HepG2 (cell line): ENCODE measurements around the gene TMEM41B.

Experiments
- NFKB2 ChIP-seq: sonication (generic); formaldehyde crosslinking; IDR thresholded peaks from 2 replicates; pipeline ENCODE4 v1.4.0; 2020; ENCODE audit warnings: missing genetic modification reagents, borderline replicate concordance
- NR0B2 ChIP-seq: sonication (generic); formaldehyde crosslinking; IDR thresholded peaks from 2 replicates; pipeline ENCODE4 v1.4.0; 2020; ENCODE audit warnings: mild to moderate bottlenecking, missing genetic modification reagents
- POLR2AphosphoS5 ChIP-seq: IDR thresholded peaks from 2 replicates; pipeline ENCODE4 v1.6.1; 2012; ENCODE audit warnings: low read depth, low read length
- POLR2G ChIP-seq: fragments of 200-400 bp; formaldehyde crosslinking; IDR thresholded peaks from 2 replicates; pipeline ENCODE4 v1.6.1; 2018; ENCODE audit warnings: mild to moderate bottlenecking, low read depth, low read length, moderate library complexity
- PRDM10 ChIP-seq: sonication (generic); formaldehyde crosslinking; IDR thresholded peaks from 2 replicates; pipeline ENCODE4 v1.4.0; 2020; ENCODE audit warnings: low read depth, missing genetic modification reagents
- RAD21 ChIP-seq: fragments of 450-650 bp; formaldehyde crosslinking; IDR thresholded peaks from 2 replicates; pipeline ENCODE4 v1.5.0; 2020; ENCODE audit warnings: mild to moderate bottlenecking
- YY1 ChIP-seq: IDR thresholded peaks from 2 replicates; pipeline ENCODE4 v1.6.1; 2011; ENCODE audit warnings: low read length, low read depth, moderate library complexity, mild to moderate bottlenecking; ENCODE audit not compliant: insufficient read depth, insufficient replicate concordance
- ZBTB33 ChIP-seq: sonication (generic); formaldehyde crosslinking; IDR thresholded peaks from 2 replicates; pipeline ENCODE4 v1.4.0; 2020; ENCODE audit warnings: missing genetic modification reagents
- ZNF10 ChIP-seq: sonication (generic); formaldehyde crosslinking; IDR thresholded peaks from 2 replicates; pipeline ENCODE4 v1.4.0; 2020; ENCODE audit warnings: mild to moderate bottlenecking, low read depth, missing genetic modification reagents, borderline replicate concordance

GRCh38 chr11:9254416-9254815, 60.0 kb downstream of the TMEM41B start:
- TF ChIP-seq POLR2G, result no peak
- TF ChIP-seq ZBTB33 (CRISPR knock-in tag), result no peak
- TF ChIP-seq POLR2AphosphoS5, result no peak
- no peak for TF ChIP-seq PRDM10
- no peak for TF ChIP-seq ZNF10 (CRISPR knock-in tag)
- TF ChIP-seq NFKB2 (CRISPR knock-in tag), result no peak
- no peak for TF ChIP-seq NR0B2 (CRISPR knock-in tag)
- TF ChIP-seq RAD21, result no peak
- no peak for TF ChIP-seq YY1
